Measurements from ENCODE around the gene FLOT1. TPM values are rescaled to one million over a fixed set of nuclear protein-coding genes. Genes with fewer than 3 reads are reported as not detected.

Gene FLOT1
- total RNA-seq, 1 donor from 2014 or later = 151 TPM

- H3K36me3 ChIP-seq = no peaks in the 10 kb centered on the region
- H3K27me3 ChIP-seq (ENCODE audit: low read depth) = no peaks in the 10 kb centered on the region
- no peaks in the 10 kb centered on the region for H3K9me3 ChIP-seq
- peak overlapping the region; percentile 66 for H3K27ac ChIP-seq
- peaks cover 37% of the 10 kb centered on the region for H3K4me1 ChIP-seq
- intact Hi-C loops (cut with DNase I) = no loop called here
- ATAC-seq (no peak), DNase-seq (no peak)
- TF ChIP-seq, protein P1, sequence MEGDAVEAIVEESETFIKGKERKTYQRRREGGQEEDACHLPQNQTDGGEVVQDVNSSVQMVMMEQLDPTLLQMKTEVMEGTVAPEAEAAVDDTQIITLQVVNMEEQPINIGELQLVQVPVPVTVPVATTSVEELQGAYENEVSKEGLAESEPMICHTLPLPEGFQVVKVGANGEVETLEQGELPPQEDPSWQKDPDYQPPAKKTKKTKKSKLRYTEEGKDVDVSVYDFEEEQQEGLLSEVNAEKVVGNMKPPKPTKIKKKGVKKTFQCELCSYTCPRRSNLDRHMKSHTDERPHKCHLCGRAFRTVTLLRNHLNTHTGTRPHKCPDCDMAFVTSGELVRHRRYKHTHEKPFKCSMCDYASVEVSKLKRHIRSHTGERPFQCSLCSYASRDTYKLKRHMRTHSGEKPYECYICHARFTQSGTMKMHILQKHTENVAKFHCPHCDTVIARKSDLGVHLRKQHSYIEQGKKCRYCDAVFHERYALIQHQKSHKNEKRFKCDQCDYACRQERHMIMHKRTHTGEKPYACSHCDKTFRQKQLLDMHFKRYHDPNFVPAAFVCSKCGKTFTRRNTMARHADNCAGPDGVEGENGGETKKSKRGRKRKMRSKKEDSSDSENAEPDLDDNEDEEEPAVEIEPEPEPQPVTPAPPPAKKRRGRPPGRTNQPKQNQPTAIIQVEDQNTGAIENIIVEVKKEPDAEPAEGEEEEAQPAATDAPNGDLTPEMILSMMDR (IDR thresholded peaks at IDR 0.05) = no peak
- peak overlapping the region; percentile 64 for H3K4me3 ChIP-seq
Observed at GRCh38 chr6:30691208-30691847, 51.2 kb downstream of the FLOT1 start.

- intact Hi-C loops (cut with DNase I) = no loop called here
- TF ChIP-seq, protein P1 (IDR thresholded peaks at IDR 0.05) = no peak
Observed at GRCh38 chr6:30690403-30691207, 51.9 kb downstream of the FLOT1 start, which contains the start of gene NRM. Gene NRM (minus strand): TSS chr6:30690984. CDS start chr6:30690974, 10 bp downstream.

DNA sequence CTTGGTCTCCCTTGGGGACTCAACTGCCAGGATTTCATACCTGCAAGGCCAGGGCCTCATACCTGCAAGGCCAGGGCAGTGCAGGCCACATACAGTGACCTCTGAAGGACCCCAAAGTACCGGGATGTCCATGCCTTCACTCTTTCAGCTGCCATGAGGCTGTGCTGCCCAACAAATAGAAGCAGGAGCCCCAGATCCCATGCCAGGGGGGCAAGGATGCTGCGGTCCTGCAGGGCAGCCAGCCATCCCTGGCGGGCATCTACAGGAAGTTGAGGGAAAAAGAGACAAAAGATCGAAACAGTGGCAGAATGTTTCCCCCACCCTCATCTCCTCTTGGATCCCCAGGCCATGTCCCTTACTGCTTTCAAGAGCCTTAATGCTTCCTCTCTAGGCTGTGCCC is 52.5 kb downstream of the FLOT1 start:
- peak; percentile 37 for DNase-seq
- H3K9me3 ChIP-seq = no peaks in the 10 kb centered on the region
- ATAC-seq = no peak
- H3K4me1 ChIP-seq = peaks cover 49% of the 10 kb centered on the region
- H3K36me3 ChIP-seq = no peaks in the 10 kb centered on the region
- TF ChIP-seq, protein P1 (IDR thresholded peaks at IDR 0.05) = no peak
- peak overlapping the region; percentile 64 for H3K4me3 ChIP-seq
- intact Hi-C loops (cut with DNase I) = no loop called here
- peak overlapping the region; percentile 66 for H3K27ac ChIP-seq
- H3K27me3 ChIP-seq (ENCODE audit: low read depth) = no peaks in the 10 kb centered on the region

More at GRCh38 chr6:30690403-30691207, 51.9 kb downstream of the FLOT1 start, which contains the start of gene NRM:
- DNase-seq (peak; percentile 89), ATAC-seq (peak; percentile 83 to 85)
- no peaks in the 10 kb centered on the region for H3K9me3 ChIP-seq
- no peaks in the 10 kb centered on the region for H3K27me3 ChIP-seq (ENCODE audit: low read depth)
- H3K4me1 ChIP-seq = peaks cover 43% of the 10 kb centered on the region
- H3K27ac ChIP-seq = peak within 1 kb of the TSS; percentile 66
- H3K4me3 ChIP-seq = peak within 1 kb of the TSS; percentile 64
- no peaks in the 10 kb centered on the region for H3K36me3 ChIP-seq

GRCh38 chr6:30689022-30689865 is 53.2 kb downstream of the FLOT1 start:
- peak; percentile 35 for DNase-seq
- intact Hi-C loops (cut with DNase I) = no loop called here
- TF ChIP-seq, protein P1 (IDR thresholded peaks at IDR 0.05) = no peak
- Histone ChIP-seq H3K9me3 (no peaks in the 10 kb centered on the region), H3K36me3 (no peaks in the 10 kb centered on the region), H3K27me3 (ENCODE audit: low read depth) (no peaks in the 10 kb centered on the region), H3K4me1 (peaks cover 51% of the 10 kb centered on the region), H3K27ac (peak overlapping the region; percentile 89), H3K4me3 (peak overlapping the region; percentile 64)
- no peak for ATAC-seq

GRCh38 chr6:30688569-30688968 is 53.9 kb downstream of the FLOT1 start:
- TF ChIP-seq, protein P1 (IDR thresholded peaks at IDR 0.05) = no peak
- H3K36me3 ChIP-seq = no peaks in the 10 kb centered on the region
- intact Hi-C loops (cut with DNase I) = no loop called here
- no peaks in the 10 kb centered on the region for H3K9me3 ChIP-seq
- peaks cover 51% of the 10 kb centered on the region for H3K4me1 ChIP-seq
- peak; percentile 43 for DNase-seq
- H3K27ac ChIP-seq = peak overlapping the region; percentile 89
- H3K4me3 ChIP-seq = peak overlapping the region; percentile 81
- no peak for ATAC-seq
- no peaks in the 10 kb centered on the region for H3K27me3 ChIP-seq (ENCODE audit: low read depth)
